ENCODE data around the gene TTC8.
"Not testable (repeated sequence)": the region's sequence is repeated elsewhere in the genome, so short reads cannot be mapped to it uniquely, and the experiment has no call there.

Gene TTC8

GRCh38 chr14:88818018-88818417, 6.4 kb upstream of the TTC8 start (continued):
- TF ChIP-seq, protein P1, sequence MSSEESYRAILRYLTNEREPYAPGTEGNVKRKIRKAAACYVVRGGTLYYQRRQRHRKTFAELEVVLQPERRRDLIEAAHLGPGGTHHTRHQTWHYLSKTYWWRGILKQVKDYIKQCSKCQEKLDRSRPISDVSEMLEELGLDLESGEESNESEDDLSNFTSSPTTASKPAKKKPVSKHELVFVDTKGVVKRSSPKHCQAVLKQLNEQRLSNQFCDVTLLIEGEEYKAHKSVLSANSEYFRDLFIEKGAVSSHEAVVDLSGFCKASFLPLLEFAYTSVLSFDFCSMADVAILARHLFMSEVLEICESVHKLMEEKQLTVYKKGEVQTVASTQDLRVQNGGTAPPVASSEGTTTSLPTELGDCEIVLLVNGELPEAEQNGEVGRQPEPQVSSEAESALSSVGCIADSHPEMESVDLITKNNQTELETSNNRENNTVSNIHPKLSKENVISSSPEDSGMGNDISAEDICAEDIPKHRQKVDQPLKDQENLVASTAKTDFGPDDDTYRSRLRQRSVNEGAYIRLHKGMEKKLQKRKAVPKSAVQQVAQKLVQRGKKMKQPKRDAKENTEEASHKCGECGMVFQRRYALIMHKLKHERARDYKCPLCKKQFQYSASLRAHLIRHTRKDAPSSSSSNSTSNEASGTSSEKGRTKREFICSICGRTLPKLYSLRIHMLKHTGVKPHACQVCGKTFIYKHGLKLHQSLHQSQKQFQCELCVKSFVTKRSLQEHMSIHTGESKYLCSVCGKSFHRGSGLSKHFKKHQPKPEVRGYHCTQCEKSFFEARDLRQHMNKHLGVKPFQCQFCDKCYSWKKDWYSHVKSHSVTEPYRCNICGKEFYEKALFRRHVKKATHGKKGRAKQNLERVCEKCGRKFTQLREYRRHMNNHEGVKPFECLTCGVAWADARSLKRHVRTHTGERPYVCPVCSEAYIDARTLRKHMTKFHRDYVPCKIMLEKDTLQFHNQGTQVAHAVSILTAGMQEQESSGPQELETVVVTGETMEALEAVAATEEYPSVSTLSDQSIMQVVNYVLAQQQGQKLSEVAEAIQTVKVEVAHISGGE (tag by site-specific recombination; conservative IDR thresholded peaks at IDR 0.05; ENCODE audit: low read depth): no peak
- no peak for TF ChIP-seq ZSCAN30 (tag by site-specific recombination; IDR thresholded peaks at IDR 0.05)
- no peak for TF ChIP-seq ZNF416 (tag by site-specific recombination; IDR thresholded peaks at IDR 0.05)
- TF ChIP-seq FEZF1 (tag by site-specific recombination; IDR thresholded peaks at IDR 0.05): no peak
- no peak for TF ChIP-seq ZNF692 (tag by site-specific recombination; IDR thresholded peaks at IDR 0.05)
- TF ChIP-seq ZNF530 (tag by site-specific recombination; IDR thresholded peaks at IDR 0.05; ENCODE audit: low read depth): no peak
- no peak for TF ChIP-seq ZNF791 (tag by site-specific recombination; IDR thresholded peaks at IDR 0.05)
- no peak for TF ChIP-seq ZNF596 (tag by site-specific recombination; IDR thresholded peaks at IDR 0.05)
- no peak for TF ChIP-seq ZNF639 (tag by site-specific recombination; IDR thresholded peaks at IDR 0.05)
- no peak for TF ChIP-seq ZNF133 (tag by site-specific recombination; IDR thresholded peaks at IDR 0.05)
- TF ChIP-seq ZFP69B (tag by site-specific recombination; IDR thresholded peaks at IDR 0.05): no peak
- TF ChIP-seq SP2 (tag by site-specific recombination; IDR thresholded peaks at IDR 0.05): no peak
- TF ChIP-seq, protein P2, sequence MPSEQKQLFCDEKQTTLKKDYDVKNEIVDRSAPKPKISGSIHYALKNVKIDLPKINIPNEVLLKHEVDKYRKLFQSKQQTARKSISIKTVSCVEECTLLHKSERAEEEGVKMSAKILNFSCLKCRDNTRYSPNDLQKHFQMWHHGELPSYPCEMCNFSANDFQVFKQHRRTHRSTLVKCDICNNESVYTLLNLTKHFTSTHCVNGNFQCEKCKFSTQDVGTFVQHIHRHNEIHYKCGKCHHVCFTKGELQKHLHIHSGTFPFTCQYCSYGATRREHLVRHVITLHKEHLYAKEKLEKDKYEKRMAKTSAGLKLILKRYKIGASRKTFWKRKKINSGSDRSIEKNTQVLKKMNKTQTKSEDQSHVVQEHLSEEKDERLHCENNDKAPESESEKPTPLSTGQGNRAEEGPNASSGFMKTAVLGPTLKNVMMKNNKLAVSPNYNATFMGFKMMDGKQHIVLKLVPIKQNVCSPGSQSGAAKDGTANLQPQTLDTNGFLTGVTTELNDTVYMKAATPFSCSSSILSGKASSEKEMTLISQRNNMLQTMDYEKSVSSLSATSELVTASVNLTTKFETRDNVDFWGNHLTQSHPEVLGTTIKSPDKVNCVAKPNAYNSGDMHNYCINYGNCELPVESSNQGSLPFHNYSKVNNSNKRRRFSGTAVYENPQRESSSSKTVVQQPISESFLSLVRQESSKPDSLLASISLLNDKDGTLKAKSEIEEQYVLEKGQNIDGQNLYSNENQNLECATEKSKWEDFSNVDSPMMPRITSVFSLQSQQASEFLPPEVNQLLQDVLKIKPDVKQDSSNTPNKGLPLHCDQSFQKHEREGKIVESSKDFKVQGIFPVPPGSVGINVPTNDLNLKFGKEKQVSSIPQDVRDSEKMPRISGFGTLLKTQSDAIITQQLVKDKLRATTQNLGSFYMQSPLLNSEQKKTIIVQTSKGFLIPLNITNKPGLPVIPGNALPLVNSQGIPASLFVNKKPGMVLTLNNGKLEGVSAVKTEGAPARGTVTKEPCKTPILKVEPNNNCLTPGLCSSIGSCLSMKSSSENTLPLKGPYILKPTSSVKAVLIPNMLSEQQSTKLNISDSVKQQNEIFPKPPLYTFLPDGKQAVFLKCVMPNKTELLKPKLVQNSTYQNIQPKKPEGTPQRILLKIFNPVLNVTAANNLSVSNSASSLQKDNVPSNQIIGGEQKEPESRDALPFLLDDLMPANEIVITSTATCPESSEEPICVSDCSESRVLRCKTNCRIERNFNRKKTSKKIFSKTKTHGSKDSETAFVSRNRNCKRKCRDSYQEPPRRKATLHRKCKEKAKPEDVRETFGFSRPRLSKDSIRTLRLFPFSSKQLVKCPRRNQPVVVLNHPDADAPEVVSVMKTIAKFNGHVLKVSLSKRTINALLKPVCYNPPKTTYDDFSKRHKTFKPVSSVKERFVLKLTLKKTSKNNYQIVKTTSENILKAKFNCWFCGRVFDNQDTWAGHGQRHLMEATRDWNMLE (tag by site-specific recombination; conservative IDR thresholded peaks at IDR 0.05; ENCODE audit: low read depth): no peak
- no peak for TF ChIP-seq ZNF214 (tag by site-specific recombination; IDR thresholded peaks at IDR 0.05; ENCODE audit: borderline replicate concordance)
- no peak for TF ChIP-seq ZBTB20 (tag by site-specific recombination; IDR thresholded peaks at IDR 0.05)
- no peak for TF ChIP-seq ZNF211 (tag by site-specific recombination; IDR thresholded peaks at IDR 0.05; ENCODE audit: low read depth)
- no peak for TF ChIP-seq ZNF423 (tag by site-specific recombination; IDR thresholded peaks at IDR 0.05)
- no peak for TF ChIP-seq ZNF18 (tag by site-specific recombination; IDR thresholded peaks at IDR 0.05)

DNA sequence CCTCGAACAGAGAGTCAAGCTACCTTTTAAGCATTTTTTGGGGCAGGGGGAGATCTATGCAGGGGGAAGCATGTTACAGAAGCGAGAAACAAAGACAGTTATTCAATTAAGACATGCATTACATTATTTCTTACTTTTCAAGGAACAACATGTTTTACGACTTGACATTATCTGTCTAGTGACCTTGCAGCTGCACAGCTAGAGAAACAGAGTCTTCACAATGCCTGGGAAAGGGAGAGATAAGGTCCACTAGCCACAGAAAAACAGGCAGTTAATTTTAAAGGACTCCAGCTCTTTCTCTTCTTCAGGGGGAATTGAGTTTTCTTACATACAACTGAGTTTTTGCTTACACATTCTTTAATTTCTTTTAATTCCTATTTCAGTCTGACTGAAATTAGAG, 4.8 kb upstream of the TTC8 start:
- CTCF ChIA-PET; H3K27ac ChIP-seq (ENCODE audit: extremely low read depth, low read depth, low read length); H3K4me3 ChIP-seq (ENCODE audit: low read depth, low read length); H3K9me3 ChIP-seq (ENCODE audit: control insufficient read depth, insufficient read depth, low read depth, low read length); H3K4me1 ChIP-seq (ENCODE audit: control insufficient read depth, insufficient read depth, low read length); H3K36me3 ChIP-seq (ENCODE audit: control insufficient read depth in 2 of 2, insufficient read depth in 1 of 2, low read length in 2 of 2); POLR2A ChIA-PET: not testable (repeated sequence)

Measured in HEK293 (cell line).